Mucosa of descending colon (tissue), 3 donors: Measurements from ENCODE around the gene DCBLD1. TPM values are rescaled to one million over a fixed set of nuclear protein-coding genes. Genes with fewer than 3 reads are reported as not detected.

ENCODE experiments used
- ATAC-seq: fragments of 200-7000 bp; cut with Tn5 transposase; one replicate; pipeline ENCODE4 v1.9.1; 2020; ENCODE audit warnings: mild to moderate bottlenecking, moderate library complexity
- DNase-seq, 3 donors: peaks; one replicate each; pipeline ENCODE4 v3.0.0-alpha.2; 2020
- H3K36me3 ChIP-seq: fragments of 200-600 bp; one replicate; pipeline ENCODE4 v1.8.0; 2021; ENCODE audit warnings: low read depth, mild to moderate bottlenecking
- H3K4me1 ChIP-seq: fragments of 200-600 bp; one replicate; pipeline ENCODE4 v1.8.0; 2021; ENCODE audit warnings: low read depth, mild to moderate bottlenecking
- H3K4me3 ChIP-seq: fragments of 200-600 bp; one replicate; pipeline ENCODE4 v1.8.0; 2021; ENCODE audit warnings: mild to moderate bottlenecking
- H3K9me3 ChIP-seq: fragments of 200-600 bp; one replicate; pipeline ENCODE4 v1.8.0; 2021; ENCODE audit warnings: mild to moderate bottlenecking
- intact Hi-C, 2 donors: fragments of 100-400 bp; cut with DNase I in 1 of 2; cut with micrococcal nuclease in 1 of 2; formaldehyde crosslinking; loops; one replicate each; pipeline versions ENCODE4 v1.11.0 to v1.11.1; 2022; cut with DNase I, micrococcal nuclease
- total RNA-seq, 3 donors: library from RNA; stranded (reverse); fragmentation: NEBNext Ultra II Directional in 2 of 3; extraction: Animal tissue kit (Norgen Biotek cat#: 25700) in 2 of 3; gene quantifications; one replicate each; pipeline versions ENCODE4 v1.2.1 to v1.2.4, GENCODE V29; 2021 to 2023
- TF ChIP-seq, protein P1 (sequence below): fragments of 200-600 bp; IDR thresholded peaks from one replicate; pipeline ENCODE4 v1.8.0; 2022; ENCODE audit warnings: antibody characterized with exemption, mild to moderate bottlenecking
- donor health status: DM: no; HTN: no; CAD: no; lungs with moderate emphysema.
- donor health status: DM: no; HTN: no; CAD: no.
- donor health status: DM: no; HTN: yes; CAD: no.

The DCBLD1 gene
- total RNA-seq, 3 donors from 2014 or later, result 11.3 to 16.8 (median 11.4) TPM

DNA sequence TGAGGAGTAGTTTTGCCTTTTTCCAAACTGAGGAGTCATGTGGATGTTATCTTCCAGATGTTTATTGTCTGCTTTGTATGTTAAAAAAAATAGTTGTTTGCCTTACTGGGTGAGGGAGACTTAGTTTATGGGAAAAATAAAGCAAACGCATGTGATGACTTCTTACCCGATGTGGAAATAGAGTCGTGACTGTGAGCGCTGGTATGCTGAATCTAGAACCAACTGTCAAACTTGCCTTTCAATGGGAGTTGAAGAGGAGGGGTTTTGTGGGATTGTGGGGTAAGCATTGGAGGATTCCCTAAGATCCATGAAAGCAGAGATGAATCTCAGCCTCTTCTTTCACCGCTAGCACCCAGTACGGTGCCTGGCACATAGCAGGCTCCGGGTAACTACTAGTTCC is 5.3 kb downstream of the DCBLD1 start:
- H3K36me3 ChIP-seq, result no peaks in the 10 kb centered on the region
- no peak for ATAC-seq
- no peak for DNase-seq
- TF ChIP-seq, protein P1, sequence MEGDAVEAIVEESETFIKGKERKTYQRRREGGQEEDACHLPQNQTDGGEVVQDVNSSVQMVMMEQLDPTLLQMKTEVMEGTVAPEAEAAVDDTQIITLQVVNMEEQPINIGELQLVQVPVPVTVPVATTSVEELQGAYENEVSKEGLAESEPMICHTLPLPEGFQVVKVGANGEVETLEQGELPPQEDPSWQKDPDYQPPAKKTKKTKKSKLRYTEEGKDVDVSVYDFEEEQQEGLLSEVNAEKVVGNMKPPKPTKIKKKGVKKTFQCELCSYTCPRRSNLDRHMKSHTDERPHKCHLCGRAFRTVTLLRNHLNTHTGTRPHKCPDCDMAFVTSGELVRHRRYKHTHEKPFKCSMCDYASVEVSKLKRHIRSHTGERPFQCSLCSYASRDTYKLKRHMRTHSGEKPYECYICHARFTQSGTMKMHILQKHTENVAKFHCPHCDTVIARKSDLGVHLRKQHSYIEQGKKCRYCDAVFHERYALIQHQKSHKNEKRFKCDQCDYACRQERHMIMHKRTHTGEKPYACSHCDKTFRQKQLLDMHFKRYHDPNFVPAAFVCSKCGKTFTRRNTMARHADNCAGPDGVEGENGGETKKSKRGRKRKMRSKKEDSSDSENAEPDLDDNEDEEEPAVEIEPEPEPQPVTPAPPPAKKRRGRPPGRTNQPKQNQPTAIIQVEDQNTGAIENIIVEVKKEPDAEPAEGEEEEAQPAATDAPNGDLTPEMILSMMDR, result no peak
- peaks cover 8% of the 10 kb centered on the region for H3K4me1 ChIP-seq
- intact Hi-C loops, result loop anchor here in 1 of 2 donors (10.0 kb wide), 1 partner anchor 117 kb away; the partner anchor contains the start of gene GOPC
- no peak overlapping the region for H3K4me3 ChIP-seq
- no peaks in the 10 kb centered on the region for H3K9me3 ChIP-seq

DNA sequence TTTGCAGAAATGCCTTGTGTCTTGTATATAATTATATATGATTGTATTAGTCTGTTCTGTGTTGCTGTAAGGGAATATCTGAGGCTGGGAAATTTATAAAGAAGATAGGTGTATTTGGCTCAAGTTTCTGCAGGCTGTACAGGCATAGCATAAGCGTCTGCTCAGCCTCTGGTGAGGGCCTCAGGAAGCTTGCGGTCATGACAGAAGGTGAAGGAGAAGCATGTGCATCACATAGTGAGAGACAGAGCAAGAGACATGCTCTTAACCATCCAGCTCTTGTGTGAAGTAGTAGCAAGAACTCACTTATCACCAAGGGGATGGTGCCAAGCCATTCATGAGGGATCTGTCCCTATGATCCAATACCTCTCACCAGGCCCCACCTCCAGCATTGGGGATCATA is 6.5 kb downstream of the DCBLD1 start:
- no peak overlapping the region for H3K4me3 ChIP-seq
- intact Hi-C loops, result loop anchor here in 1 of 2 donors (10.0 kb wide), 1 partner anchor 116 kb away; the partner anchor contains the start of gene GOPC
- peaks cover 4% of the 10 kb centered on the region for H3K4me1 ChIP-seq
- no peaks in the 10 kb centered on the region for H3K36me3 ChIP-seq
- DNase-seq, result no peak
- H3K9me3 ChIP-seq, result no peaks in the 10 kb centered on the region
- TF ChIP-seq, protein P1, result no peak
- ATAC-seq, result no peak

DNA sequence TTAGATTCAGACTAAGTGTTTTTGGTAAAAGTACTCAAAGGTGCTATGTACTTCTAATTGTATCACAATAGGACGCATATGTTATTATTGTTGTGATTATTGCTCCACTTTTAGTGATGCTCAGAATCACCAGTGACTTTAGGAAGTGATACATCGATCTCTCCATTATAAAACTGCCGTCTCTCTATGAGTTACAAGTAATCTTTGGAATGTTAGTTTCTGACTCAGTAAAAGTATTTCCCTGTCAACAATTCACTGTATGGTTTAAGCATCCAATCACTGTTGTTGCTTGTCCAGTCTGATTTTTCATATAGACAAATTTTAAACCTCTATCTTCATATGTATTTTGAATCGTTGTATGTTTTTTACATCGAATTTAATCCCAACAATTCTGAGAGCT is 9.4 kb downstream of the DCBLD1 start:
- H3K9me3 ChIP-seq, result no peaks in the 10 kb centered on the region
- DNase-seq (no peak), ATAC-seq (no peak)
- TF ChIP-seq, protein P1, result no peak
- no peak overlapping the region for H3K4me3 ChIP-seq
- intact Hi-C loops, result no loop called here
- H3K36me3 ChIP-seq, result no peaks in the 10 kb centered on the region
- peaks cover 14% of the 10 kb centered on the region for H3K4me1 ChIP-seq

DNA sequence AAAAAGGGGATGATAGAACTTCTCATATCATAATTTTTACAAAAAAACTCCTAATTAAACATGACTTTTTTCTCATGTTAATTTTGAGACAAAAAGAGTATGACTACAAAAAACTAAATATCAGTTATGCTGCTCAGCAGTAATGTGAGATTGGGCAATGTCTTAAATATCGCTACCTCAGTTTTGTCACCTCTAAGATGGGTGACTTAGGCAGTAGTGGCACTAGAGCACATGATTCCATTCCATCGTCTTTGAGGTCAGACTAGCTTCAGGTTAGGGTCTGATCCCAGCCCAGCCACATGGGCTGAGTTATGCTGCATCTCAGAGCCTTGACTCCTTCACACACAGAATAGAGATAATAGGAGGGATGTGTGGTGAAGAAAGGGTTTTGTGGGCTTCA is 11.0 kb downstream of the DCBLD1 start:
- Histone ChIP-seq H3K4me1 (peaks cover 28% of the 10 kb centered on the region), H3K36me3 (no peaks in the 10 kb centered on the region)

DNA sequence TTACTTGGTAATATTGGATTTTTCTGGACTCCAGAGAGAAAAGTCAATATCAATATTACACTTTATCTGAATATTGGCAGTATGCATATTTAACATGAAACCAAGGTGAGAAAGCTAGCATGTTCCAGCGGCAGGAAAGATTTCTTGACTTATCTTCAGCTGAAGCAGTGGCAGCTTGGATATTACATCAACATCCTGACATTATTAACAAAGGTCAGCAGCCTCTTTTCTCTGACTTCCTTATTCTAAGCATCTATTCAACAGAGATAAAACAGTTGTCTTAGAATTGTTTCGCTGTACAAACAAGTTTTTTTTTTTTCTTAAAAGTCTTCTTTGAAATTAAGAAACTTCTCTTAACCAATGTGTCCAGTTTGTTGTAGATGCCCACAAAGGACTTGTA is 11.8 kb downstream of the DCBLD1 start:
- intact Hi-C loops, result no loop called here
- no peaks in the 10 kb centered on the region for H3K36me3 ChIP-seq
- ATAC-seq (no peak), DNase-seq (no peak)
- peaks cover 28% of the 10 kb centered on the region for H3K4me1 ChIP-seq
- no peaks in the 10 kb centered on the region for H3K9me3 ChIP-seq
- H3K4me3 ChIP-seq, result no peak overlapping the region
- TF ChIP-seq, protein P1, result no peak

More for the DNA sequence above, 11.0 kb downstream of the DCBLD1 start:
- Histone ChIP-seq H3K4me3 (no peak overlapping the region), H3K9me3 (no peaks in the 10 kb centered on the region)
- DNase-seq, result no peak
- TF ChIP-seq, protein P1, result no peak
- intact Hi-C loops, result no loop called here
- ATAC-seq, result no peak
